HG03095 (cell line): ENCODE measurements around the gene TRAPPC3.
"Not testable (repeated sequence)": the region's sequence is repeated elsewhere in the genome, so short reads cannot be mapped to it uniquely, and the experiment has no call there.

Experiments
- ATAC-seq: cut with Tn5 transposase; IDR thresholded peaks from one replicate; pipeline ENCODE4 v1.9.1; 2021; ENCODE audit warnings: moderate library complexity; ENCODE audit not compliant: unreplicated experiment

The TRAPPC3 gene

GRCh38 chr1:36149237-36149972, at the start of gene TRAPPC3:
TSS of gene TRAPPC3 (minus strand) at chr1:36149486. CDS start at chr1:36149378, 108 bp downstream.
- ATAC-seq: peak; percentile 82

GRCh38 chr1:36198641-36199040, 49.4 kb upstream of the TRAPPC3 start:
- ATAC-seq: no peak

- not testable (repeated sequence) for ATAC-seq
Observed at GRCh38 chr1:36196805-36197204, 47.5 kb upstream of the TRAPPC3 start.

GRCh38 chr1:36187800-36188593, 38.7 kb upstream of the TRAPPC3 start:
- no peak for ATAC-seq

GRCh38 chr1:36183309-36183856, 34.1 kb upstream of the TRAPPC3 start:
- no peak for ATAC-seq

GRCh38 chr1:36182734-36183133, 33.4 kb upstream of the TRAPPC3 start:
- no peak for ATAC-seq

GRCh38 chr1:36179220-36179600, 29.9 kb upstream of the TRAPPC3 start:
- no peak for ATAC-seq

- ATAC-seq: no peak
Observed at GRCh38 chr1:36178471-36179219, 29.4 kb upstream of the TRAPPC3 start.

GRCh38 chr1:36177589-36178431, 28.5 kb upstream of the TRAPPC3 start:
- ATAC-seq: no peak

GRCh38 chr1:36176106-36176949, 27.0 kb upstream of the TRAPPC3 start:
- ATAC-seq: no peak

- no peak for ATAC-seq
Observed at GRCh38 chr1:36175137-36176095, 26.1 kb upstream of the TRAPPC3 start.

- no peak for ATAC-seq
Observed at GRCh38 chr1:36174713-36175112, 25.4 kb upstream of the TRAPPC3 start.

GRCh38 chr1:36172983-36173382, 23.7 kb upstream of the TRAPPC3 start:
- no peak for ATAC-seq

- ATAC-seq: no peak
Observed at GRCh38 chr1:36172017-36172747, 22.9 kb upstream of the TRAPPC3 start.

- ATAC-seq: no peak
Observed at GRCh38 chr1:36170643-36171412, 21.5 kb upstream of the TRAPPC3 start.

GRCh38 chr1:36168514-36168913, 19.2 kb upstream of the TRAPPC3 start:
- no peak for ATAC-seq
